Inflammatory macrophage treated with lipopolysaccharide for 4 hours (primary cell): ENCODE data around the gene CTLA4.

Experiments used
- DNase-seq: peaks from one replicate; pipeline ENCODE4 v3.0.0-alpha.2; 2020

The CTLA4 gene

GRCh38 chr2:203867561-203868200 is at the start of gene CTLA4:
TSS of gene CTLA4 (plus strand) at chr2:203867771. CDS start at chr2:203867943, 172 bp downstream.
- DNase-seq: peak; percentile 35

GRCh38 chr2:203818656-203819055 is 48.9 kb upstream of the CTLA4 start:
- DNase-seq: no peak

- DNase-seq: no peak
Measured at GRCh38 chr2:203819434-203820133, 48.0 kb upstream of the CTLA4 start.

- no peak for DNase-seq
Measured at GRCh38 chr2:203820969-203821368, 46.6 kb upstream of the CTLA4 start.

GRCh38 chr2:203822240-203822639 is 45.3 kb upstream of the CTLA4 start:
- DNase-seq: no peak

GRCh38 chr2:203823173-203823572 is 44.4 kb upstream of the CTLA4 start:
- no peak for DNase-seq

GRCh38 chr2:203824057-203824456 is 43.5 kb upstream of the CTLA4 start:
- no peak for DNase-seq

- DNase-seq: peak; percentile 70
Measured at GRCh38 chr2:203824603-203825002, 43.0 kb upstream of the CTLA4 start.

- DNase-seq: no peak
Measured at GRCh38 chr2:203826704-203827103, 40.9 kb upstream of the CTLA4 start.

- peak; percentile 51 for DNase-seq
Measured at GRCh38 chr2:203830304-203831055, 37.1 kb upstream of the CTLA4 start.

GRCh38 chr2:203835420-203835819 is 32.2 kb upstream of the CTLA4 start:
- no peak for DNase-seq

GRCh38 chr2:203835892-203836800 is 31.4 kb upstream of the CTLA4 start:
- DNase-seq: no peak

GRCh38 chr2:203840655-203841205 is 26.8 kb upstream of the CTLA4 start:
- no peak for DNase-seq

GRCh38 chr2:203841654-203842053 is 25.9 kb upstream of the CTLA4 start:
- DNase-seq: no peak

- no peak for DNase-seq
Measured at GRCh38 chr2:203842373-203842772, 25.2 kb upstream of the CTLA4 start.

GRCh38 chr2:203846490-203847105 is 21.0 kb upstream of the CTLA4 start:
- DNase-seq: no peak

GRCh38 chr2:203849010-203849409 is 18.6 kb upstream of the CTLA4 start:
- DNase-seq: peak; percentile 16

- no peak for DNase-seq
Measured at GRCh38 chr2:203852760-203853159, 14.8 kb upstream of the CTLA4 start.

- DNase-seq: no peak
Measured at GRCh38 chr2:203853271-203853670, 14.3 kb upstream of the CTLA4 start.

- DNase-seq: no peak
Measured at GRCh38 chr2:203853722-203854121, 13.8 kb upstream of the CTLA4 start.

- DNase-seq: no peak
Measured at GRCh38 chr2:203855274-203855673, 12.3 kb upstream of the CTLA4 start.

- DNase-seq: no peak
Measured at GRCh38 chr2:203857656-203858055, 9.9 kb upstream of the CTLA4 start.
